SIG-M5 treated with dmso at 0.1 percent for 504 hours (cell line): ENCODE data around the gene NFIX.

Experiments
- DNase-seq: peaks from one replicate; lab custom pipeline; 2025; ENCODE audit not compliant: unreplicated experiment; lab: John Stamatoyannopoulos, UW

The NFIX gene

GRCh38 chr19:13054626-13055212 is 59.4 kb downstream of the NFIX start:
- no peak for DNase-seq

- no peak for DNase-seq
These were observed 60.2 kb downstream of the NFIX start for GRCh38 chr19:13055213-13056051.

- DNase-seq: no peak
These were observed 60.9 kb downstream of the NFIX start for GRCh38 chr19:13056052-13056660.

GRCh38 chr19:13057147-13057572 is 61.9 kb downstream of the NFIX start:
- DNase-seq: no peak

GRCh38 chr19:13057744-13058143 is 62.5 kb downstream of the NFIX start:
- no peak for DNase-seq

- DNase-seq: no peak
These were observed 63.8 kb downstream of the NFIX start for GRCh38 chr19:13058951-13059660.

- DNase-seq: no peak
These were observed 65.1 kb downstream of the NFIX start for GRCh38 chr19:13060233-13060963.

- peak; percentile 37 for DNase-seq
These were observed 66.0 kb downstream of the NFIX start for GRCh38 chr19:13060964-13061927.

GRCh38 chr19:13062317-13062716 is 67.0 kb downstream of the NFIX start:
- no peak for DNase-seq

GRCh38 chr19:13063461-13064091 is 68.3 kb downstream of the NFIX start:
- DNase-seq: no peak

GRCh38 chr19:13064092-13064489 is 68.8 kb downstream of the NFIX start:
- DNase-seq: no peak

GRCh38 chr19:13066226-13066625 is 71.0 kb downstream of the NFIX start:
- no peak for DNase-seq

- DNase-seq: no peak
These were observed 71.9 kb downstream of the NFIX start for GRCh38 chr19:13066933-13067807.

GRCh38 chr19:13068085-13068846 is 73.0 kb downstream of the NFIX start:
- DNase-seq: no peak

GRCh38 chr19:13069415-13070359 is 74.4 kb downstream of the NFIX start:
- DNase-seq: no peak

GRCh38 chr19:13070425-13071140 is 75.3 kb downstream of the NFIX start:
- no peak for DNase-seq
